ENCODE measurements around the gene FLT1.

GRCh38 chr13:28451482-28452217, 43.3 kb downstream of the FLT1 start:
- TF ChIP-seq CTCF (IDR thresholded peaks at IDR 0.05; ENCODE audit: borderline replicate concordance, extremely low read depth, low read length, poor library complexity, severe bottlenecking) (no peak), EZH2 (IDR thresholded peaks at IDR 0.05; ENCODE audit: borderline replicate concordance, low read depth, low read length, severe bottlenecking) (no peak)

Measured in DND-41 (cell line).